K562 (cell line): Measurements from ENCODE around the gene RBBP7. TPM values are rescaled to one million over a fixed set of nuclear protein-coding genes. Genes with fewer than 3 reads are reported as not detected.

Source experiments
- ATAC-seq: fragments of 200-7000 bp; cut with Tn5 transposase; 3 replicates; pipeline ENCODE4 v1.9.1; 2020; ENCODE audit warnings: moderate library complexity
- BruUV-seq: library from RNA; stranded (reverse); fragments of 400-500 nt; replicated peaks from 2 replicates; lab custom pipeline; 2021; lab: Mats Ljungman, UMichigan
- CTCF ChIA-PET: fragments of 300-600 bp; formaldehyde crosslinking; extraction: SDS; loops from one replicate; lab custom pipeline; 2021; ENCODE audit warnings: low intra/inter-chr PET ratio; lab: Yijun Ruan, JAX
- POLR2A ChIA-PET: fragments of 300-600, 350-650 bp; sonication (Branson Sonifier 250); formaldehyde crosslinking; extraction: SDS; loops from one replicate; lab custom pipeline; 2021; ENCODE audit warnings: antibody characterized with exemption, inconsistent platforms; lab: Yijun Ruan, JAX
- DNase-seq, 4 experiments: peaks; one replicate each; pipeline versions ENCODE4 v3.0.0 to v3.0.0-alpha.2; 2011 to 2018; ENCODE audit warnings: low spot score in 3 of 4, mixed read lengths in 3 of 4; ENCODE audit errors: extremely low read depth in 1 of 4
- FAIRE-seq: peaks from 2 replicates; lab custom pipeline; 2011; peaks lifted over from hg19 to GRCh38; lab: Jason Lieb, UNC
- H2AFZ ChIP-seq: 2 replicates; pipeline ENCODE4 v1.6.0; 2011; ENCODE audit warnings: low read depth, low read length, control low read depth, inconsistent platforms
- H3K27ac ChIP-seq: fragments of 200-600 bp; 3 replicates; pipeline ENCODE4 v1.8.0; 2011; ENCODE audit warnings: low read depth, mild to moderate bottlenecking, control low read depth, inconsistent platforms, low read length, moderate library complexity, mixed read lengths; ENCODE audit errors: extremely low read depth
- H3K27me3 ChIP-seq, 2 experiments: fragments of 300-600 bp in 1 of 2; 2 replicates in 1 of 2; 3 replicates in 1 of 2; pipeline versions ENCODE4 v1.6.0 to v1.8.0; 2011; ENCODE audit warnings: inconsistent platforms in 2 of 2, low read length in 2 of 2, mild to moderate bottlenecking in 1 of 2, mixed read lengths in 1 of 2, moderate library complexity in 1 of 2; ENCODE audit not compliant: control insufficient read depth in 2 of 2, insufficient read depth in 2 of 2
- H3K36me3 ChIP-seq: fragments of 300-600 bp; 3 replicates; pipeline ENCODE4 v1.8.0; 2011; ENCODE audit warnings: mild to moderate bottlenecking, low read length, inconsistent platforms; ENCODE audit not compliant: control insufficient read depth, insufficient read depth
- H3K4me1 ChIP-seq, 2 experiments: fragments of 200-600 bp in 1 of 2; replicated peaks in 1 of 2; 2 replicates in 1 of 2; 3 replicates in 1 of 2; pipeline versions ENCODE4 v1.5.1 to v1.8.0; 2011; ENCODE audit warnings: inconsistent platforms in 2 of 2, low read length in 2 of 2, mild to moderate bottlenecking in 1 of 2, mixed read lengths in 1 of 2, moderate library complexity in 1 of 2; ENCODE audit not compliant: control insufficient read depth in 2 of 2, insufficient read depth in 2 of 2
- H3K4me2 ChIP-seq: 2 replicates; pipeline ENCODE4 v1.6.1; 2011; ENCODE audit warnings: low read length, control low read depth, inconsistent platforms, mixed read lengths; ENCODE audit not compliant: insufficient read depth
- H3K4me3 ChIP-seq: fragments of 200-600 bp; sonication (generic), shearing (Covaris generic); 2 replicates; pipeline ENCODE4 v1.5.1; 2016; ENCODE audit warnings: control low read depth, inconsistent platforms
- H3K79me2 ChIP-seq: fragments of 200-600 bp; 3 replicates; pipeline ENCODE4 v1.8.0; 2011; ENCODE audit warnings: low read length, inconsistent platforms; ENCODE audit not compliant: control insufficient read depth, insufficient read depth
- H3K9ac ChIP-seq, 2 experiments: 2 replicates each; pipeline versions ENCODE4 v1.6.0 to v1.6.1; 2011; ENCODE audit warnings: low read depth in 2 of 2, low read length in 2 of 2, control low read depth in 1 of 2, inconsistent platforms in 1 of 2, mild to moderate bottlenecking in 1 of 2, mixed read lengths in 1 of 2; ENCODE audit not compliant: insufficient read depth in 1 of 2
- H3K9me1 ChIP-seq: one replicate; pipeline ENCODE4 v1.6.0; 2011; ENCODE audit warnings: inconsistent platforms, mild to moderate bottlenecking, low read length, moderate library complexity; ENCODE audit not compliant: control insufficient read depth, insufficient read depth
- H3K9me3 ChIP-seq: replicated peaks from 2 replicates; pipeline ENCODE4 v1.5.1; 2011; ENCODE audit warnings: low read depth, low read length, inconsistent platforms; ENCODE audit not compliant: control insufficient read depth, insufficient read depth
- H4K20me1 ChIP-seq: replicated peaks from 2 replicates; pipeline ENCODE4 v1.6.1; 2011; ENCODE audit warnings: low read length, inconsistent platforms, mixed read lengths; ENCODE audit not compliant: control insufficient read depth, insufficient read depth
- BRD4 ChIP-seq: fragments of 200-600 bp; sonication (generic); IDR thresholded peaks from 2 replicates; pipeline ENCODE4 v1.6.1; 2017; ENCODE audit warnings: inconsistent platforms
- HES1 ChIP-seq: fragments of 450-650 bp; IDR thresholded peaks from 2 replicates; pipeline ENCODE4 v1.6.1; 2016; ENCODE audit warnings: low read depth, mild to moderate bottlenecking, moderate library complexity
- PRMT5 ChIP-seq: sonication (generic); formaldehyde crosslinking; IDR thresholded peaks from 2 replicates; pipeline ENCODE4 v1.5.0; 2020; ENCODE audit warnings: missing genetic modification reagents
- PRPF4 ChIP-seq: fragments of 200-400 bp; formaldehyde crosslinking; IDR thresholded peaks from one replicate; pipeline ENCODE4 v1.6.1; 2017; ENCODE audit warnings: low read length, low read depth, mild to moderate bottlenecking; ENCODE audit not compliant: insufficient read depth, poor library complexity, severe bottlenecking
- ZBTB1 ChIP-seq: sonication (generic); formaldehyde crosslinking; IDR thresholded peaks from 2 replicates; pipeline ENCODE4 v1.8.1; 2023; ENCODE audit warnings: missing genetic modification reagents, low read depth, mild to moderate bottlenecking, borderline replicate concordance
- ZNF740 ChIP-seq, 3 experiments: fragments of 200-800 bp in 1 of 3; sonication (Bioruptor generic) in 1 of 3; sonication (generic) in 1 of 3; formaldehyde crosslinking in 1 of 3; IDR thresholded peaks; 2 replicates each; pipeline versions ENCODE4 v1.6.1 to v1.8.0; 2016 to 2022; ENCODE audit warnings: mild to moderate bottlenecking in 2 of 3, missing compliant biosample characterization in 2 of 3, missing genetic modification characterization in 2 of 3, missing genetic modification reagents in 1 of 3
- ZZZ3 ChIP-seq: fragments of 450-650 bp; IDR thresholded peaks from 2 replicates; pipeline ENCODE4 v1.6.1; 2016; ENCODE audit warnings: antibody characterized with exemption, mild to moderate bottlenecking, moderate library complexity
- WGBS: fragments of 100-300 bp; shearing (Covaris generic); methylation state at CpG from one replicate; pipeline ENCODE4 v1.1.6; 2016; ENCODE audit warnings: low coverage, mixed read lengths; ENCODE audit not compliant: insufficient coverage; ENCODE audit errors: missing lambda C conversion rate; 5-methylcytosine and 5-hydroxymethylcytosine counted together
- in situ Hi-C: fragments of 300-500 bp; cut with MboI; formaldehyde crosslinking; loops from 4 replicates; pipeline ENCODE4 v1.15.0; 2018; ENCODE audit warnings: inconsistent platforms, mixed read lengths
- intact Hi-C: fragments of 100-400 bp; cut with micrococcal nuclease; formaldehyde crosslinking; loops from 2 replicates; pipeline ENCODE4 v1.14.2; 2022
- polyA plus RNA-seq, 8 experiments: library from polyadenylated mRNA; depleted of rRNA in 4 of 8; stranded (reverse) in 5 of 8; unstranded in 3 of 8; fragments of >200 nt; fragmentation: Nextera tagmentation in 2 of 8; fragmentation: Illumina TruSeq in 1 of 8; extraction: Ambion mirVana in 2 of 8; extraction: Trizol in 1 of 8; gene quantifications; 2 replicates each; pipeline versions ENCODE4 v1.2.1 to v1.2.3, GENCODE V29; 2011 to 2014; ENCODE audit warnings: inconsistent platforms in 1 of 8, missing spikeins in 1 of 8
- total RNA-seq, 7 experiments: library from RNA; depleted of rRNA in 6 of 7; stranded (reverse); fragments of >200 nt in 6 of 7; fragmentation: Illumina TruSeq in 2 of 7; extraction: Trizol in 2 of 7; gene quantifications; 2 replicates each; pipeline versions ENCODE4 v1.2.1 to v1.2.3, GENCODE V29; 2011 to 2021; ENCODE audit warnings: low replicate concordance in 1 of 7
- TF ChIP-seq, protein P1 (sequence below): sonication (generic); formaldehyde crosslinking; IDR thresholded peaks from 2 replicates; pipeline ENCODE4 v1.8.0; 2023; ENCODE audit warnings: missing genetic modification reagents, mild to moderate bottlenecking, borderline replicate concordance

Gene RBBP7
- total and polyA plus RNA-seq, 9 of the 15 experiments (the other 6 are each of a cell fraction or from before 2014, with no cell fraction given): 79.0 to 364 (median 182) TPM

DNA sequence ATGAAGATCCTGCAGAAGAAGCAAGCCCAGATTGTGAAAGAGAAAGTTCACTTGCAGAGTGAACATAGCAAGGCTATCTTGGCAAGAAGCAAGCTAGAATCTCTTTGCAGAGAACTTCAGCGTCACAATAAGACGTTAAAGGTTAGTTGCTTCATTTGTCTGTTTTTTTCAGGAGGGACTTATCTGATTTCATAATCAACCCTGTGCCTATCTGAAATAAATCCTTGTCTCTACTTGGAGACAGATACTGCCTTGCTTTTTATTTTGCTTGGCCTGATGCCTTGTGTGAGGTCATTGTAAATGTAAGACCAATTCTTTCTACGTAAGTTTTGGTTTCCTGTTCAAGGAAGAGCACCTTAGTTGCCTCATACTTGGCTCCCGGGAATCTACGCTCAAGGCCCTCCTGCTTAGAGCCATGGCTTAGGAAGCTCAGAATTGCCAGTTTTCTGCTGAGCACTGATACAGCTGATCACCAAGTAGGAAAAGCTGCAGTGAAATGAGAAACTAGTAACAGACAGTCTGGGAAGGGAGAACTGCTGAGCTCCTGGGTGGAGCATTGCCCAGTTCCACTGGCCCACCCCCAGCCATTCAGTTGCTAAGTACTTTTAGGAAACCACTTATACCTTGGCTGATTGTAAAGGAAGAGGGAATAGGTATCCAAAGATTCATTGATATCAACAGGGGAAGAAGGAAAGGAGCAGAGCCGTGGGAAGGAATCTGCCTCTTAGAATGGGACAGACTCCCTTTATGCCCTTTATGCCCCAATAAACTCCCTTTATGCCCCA, 41.8 kb downstream of the RBBP7 start:
- peaks cover 85% of the 10 kb centered on the region for H3K36me3 ChIP-seq
- BruUV-seq: no TSS peak
- no peak for TF ChIP-seq ZNF740 (CRISPR knock-in tag; IDR thresholded peaks at IDR 0.05)
- TF ChIP-seq ZNF740 (tag; IDR thresholded peaks at IDR 0.05): no peak
- no peak for TF ChIP-seq ZBTB1 (CRISPR knock-in tag)
- TF ChIP-seq HES1: no peak
- TF ChIP-seq, protein P1, sequence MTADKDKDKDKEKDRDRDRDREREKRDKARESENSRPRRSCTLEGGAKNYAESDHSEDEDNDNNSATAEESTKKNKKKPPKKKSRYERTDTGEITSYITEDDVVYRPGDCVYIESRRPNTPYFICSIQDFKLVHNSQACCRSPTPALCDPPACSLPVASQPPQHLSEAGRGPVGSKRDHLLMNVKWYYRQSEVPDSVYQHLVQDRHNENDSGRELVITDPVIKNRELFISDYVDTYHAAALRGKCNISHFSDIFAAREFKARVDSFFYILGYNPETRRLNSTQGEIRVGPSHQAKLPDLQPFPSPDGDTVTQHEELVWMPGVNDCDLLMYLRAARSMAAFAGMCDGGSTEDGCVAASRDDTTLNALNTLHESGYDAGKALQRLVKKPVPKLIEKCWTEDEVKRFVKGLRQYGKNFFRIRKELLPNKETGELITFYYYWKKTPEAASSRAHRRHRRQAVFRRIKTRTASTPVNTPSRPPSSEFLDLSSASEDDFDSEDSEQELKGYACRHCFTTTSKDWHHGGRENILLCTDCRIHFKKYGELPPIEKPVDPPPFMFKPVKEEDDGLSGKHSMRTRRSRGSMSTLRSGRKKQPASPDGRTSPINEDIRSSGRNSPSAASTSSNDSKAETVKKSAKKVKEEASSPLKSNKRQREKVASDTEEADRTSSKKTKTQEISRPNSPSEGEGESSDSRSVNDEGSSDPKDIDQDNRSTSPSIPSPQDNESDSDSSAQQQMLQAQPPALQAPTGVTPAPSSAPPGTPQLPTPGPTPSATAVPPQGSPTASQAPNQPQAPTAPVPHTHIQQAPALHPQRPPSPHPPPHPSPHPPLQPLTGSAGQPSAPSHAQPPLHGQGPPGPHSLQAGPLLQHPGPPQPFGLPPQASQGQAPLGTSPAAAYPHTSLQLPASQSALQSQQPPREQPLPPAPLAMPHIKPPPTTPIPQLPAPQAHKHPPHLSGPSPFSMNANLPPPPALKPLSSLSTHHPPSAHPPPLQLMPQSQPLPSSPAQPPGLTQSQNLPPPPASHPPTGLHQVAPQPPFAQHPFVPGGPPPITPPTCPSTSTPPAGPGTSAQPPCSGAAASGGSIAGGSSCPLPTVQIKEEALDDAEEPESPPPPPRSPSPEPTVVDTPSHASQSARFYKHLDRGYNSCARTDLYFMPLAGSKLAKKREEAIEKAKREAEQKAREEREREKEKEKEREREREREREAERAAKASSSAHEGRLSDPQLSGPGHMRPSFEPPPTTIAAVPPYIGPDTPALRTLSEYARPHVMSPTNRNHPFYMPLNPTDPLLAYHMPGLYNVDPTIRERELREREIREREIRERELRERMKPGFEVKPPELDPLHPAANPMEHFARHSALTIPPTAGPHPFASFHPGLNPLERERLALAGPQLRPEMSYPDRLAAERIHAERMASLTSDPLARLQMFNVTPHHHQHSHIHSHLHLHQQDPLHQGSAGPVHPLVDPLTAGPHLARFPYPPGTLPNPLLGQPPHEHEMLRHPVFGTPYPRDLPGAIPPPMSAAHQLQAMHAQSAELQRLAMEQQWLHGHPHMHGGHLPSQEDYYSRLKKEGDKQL (CRISPR knock-in tag): no peak
- TF ChIP-seq PRMT5 (CRISPR knock-in tag): no peak
- TF ChIP-seq PRPF4: no peak
- no peak for TF ChIP-seq BRD4
- no peak for TF ChIP-seq ZZZ3

More for the DNA sequence above, 41.8 kb downstream of the RBBP7 start:
- no peak overlapping the region for H3K27ac ChIP-seq
- H2AFZ ChIP-seq: no peak overlapping the region
- ChIA-PET POLR2A (no interaction called here), CTCF (no interaction called here)
- in situ Hi-C loops (loop anchor here (10.0 kb wide), 1 partner anchor 216 kb away; no protein-coding TSS in a partner anchor), intact Hi-C loops (loop anchor here (5.0 kb wide), 1 partner anchor 64 kb away; no protein-coding TSS in a partner anchor)
- no peaks in the 10 kb centered on the region; a peak in 1 of 5 replicates for H3K4me1 ChIP-seq
- 90% methylated on average over 5 of the region's 6 CpGs for WGBS
- FAIRE-seq (no peak), ATAC-seq (no peak), DNase-seq (no peak)
- H3K27me3 ChIP-seq: no peaks in the 10 kb centered on the region
- no peaks in the 10 kb centered on the region; the same call in 1 of the 2 replicates for H4K20me1 ChIP-seq
- no peak overlapping the region for H3K9ac ChIP-seq
- H3K9me3 ChIP-seq: no peaks in the 10 kb centered on the region
- H3K79me2 ChIP-seq: no peaks in the 10 kb centered on the region
- no peak overlapping the region for H3K4me2 ChIP-seq
- no peaks in the 10 kb centered on the region for H3K9me1 ChIP-seq
- H3K4me3 ChIP-seq: no peak overlapping the region
